Measurements from ENCODE around the gene CLBA1. TPM values are rescaled to one million over a fixed set of nuclear protein-coding genes. Genes with fewer than 3 reads are reported as not detected.

Gene CLBA1
- 8.5 and 8.8 TPM in 2 replicates for total RNA-seq

DNA sequence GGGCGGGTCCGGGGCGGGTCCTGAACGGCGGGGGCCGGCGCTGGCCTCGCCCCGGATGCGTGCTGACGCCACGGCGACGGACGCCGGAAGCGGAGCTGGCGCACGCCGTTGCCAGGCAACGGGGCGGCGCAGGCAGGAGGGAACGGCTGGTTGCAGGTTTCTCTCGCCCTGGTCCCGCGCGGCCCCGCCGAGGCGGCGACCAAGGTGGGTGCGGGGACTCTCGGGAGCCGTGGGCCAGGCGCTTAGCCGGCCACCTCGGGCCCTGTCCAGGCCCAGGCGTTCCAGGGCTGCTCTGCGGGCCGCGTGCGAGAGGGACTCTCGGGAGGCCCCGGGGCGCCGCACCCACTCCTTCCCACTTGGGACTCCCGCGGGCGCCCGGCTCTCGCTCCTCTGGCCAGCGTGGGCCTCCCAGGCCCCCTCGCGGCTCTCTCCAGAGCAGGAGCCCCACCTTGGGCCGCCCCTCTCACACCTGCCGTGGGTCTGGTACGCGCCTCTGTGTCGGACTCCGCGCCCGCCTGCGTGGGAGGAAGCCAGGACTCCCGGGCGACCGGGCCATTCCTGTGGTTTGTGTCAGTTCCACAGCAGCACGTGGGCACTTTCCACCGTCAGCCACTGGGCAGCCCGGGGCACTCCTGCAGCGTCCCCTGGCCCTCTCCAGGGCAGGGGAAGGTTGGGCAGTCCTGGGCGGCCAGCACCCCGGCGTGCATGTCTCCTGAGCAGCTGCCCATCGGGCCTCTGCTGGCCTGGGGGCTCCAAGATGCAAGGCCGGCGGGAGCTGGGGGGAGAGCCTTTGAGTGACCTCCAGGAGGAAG lies at the start of gene CLBA1:
Gene CLBA1 (plus strand): TSS at position 114 of the 812 bp plus-strand sequence. CDS start 644 bp downstream, at position 758.

DNA sequence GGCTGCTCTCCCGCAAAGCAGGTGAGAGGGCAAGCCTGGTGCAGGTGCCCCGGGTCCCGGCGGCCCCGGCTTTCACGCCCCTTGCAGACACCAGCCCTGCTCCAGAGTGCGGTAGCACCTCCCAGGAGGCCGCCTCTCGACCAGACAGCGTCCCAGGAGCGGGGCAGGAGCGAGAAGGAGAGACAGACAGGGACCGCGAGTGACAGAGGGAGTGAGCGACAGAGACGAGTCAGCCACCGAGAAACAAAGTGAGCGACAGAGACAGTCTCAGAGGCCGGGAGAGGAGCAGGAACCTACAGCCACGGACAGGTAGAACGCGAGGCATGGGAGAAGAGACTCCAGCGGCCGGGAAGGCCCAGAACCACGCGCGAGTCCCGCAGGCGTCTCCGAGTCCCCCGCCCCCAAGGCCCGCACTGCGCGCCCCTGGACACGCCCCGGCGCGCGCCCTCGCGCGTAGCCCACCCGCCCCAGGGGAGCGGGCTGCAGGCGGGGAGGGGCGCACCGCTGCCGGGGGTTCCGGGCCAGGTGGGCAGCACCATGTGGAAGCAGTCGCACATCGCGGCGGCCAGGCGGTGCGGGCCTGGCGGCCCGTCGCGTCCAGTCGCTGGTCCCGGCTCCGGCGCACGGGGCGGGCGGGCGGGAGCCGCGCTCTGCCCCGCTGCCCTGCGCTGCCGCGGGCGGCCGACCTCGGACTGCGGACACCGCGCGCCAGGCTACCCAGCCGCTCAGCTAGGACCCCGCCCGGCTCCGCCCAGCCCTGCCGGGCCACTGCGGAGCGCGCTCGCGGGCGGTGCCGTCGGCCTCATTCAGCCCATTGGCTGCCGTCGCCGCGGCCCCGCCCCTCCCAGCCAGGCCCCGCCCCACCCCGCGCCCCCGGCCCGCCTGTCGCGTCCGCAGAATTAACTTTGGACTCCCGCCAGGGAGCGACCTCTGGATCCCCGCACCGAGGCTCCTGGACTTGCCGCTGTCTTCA lies 7.6 kb upstream of the CLBA1 start, which contains the start of gene AHNAK2:
Gene AHNAK2 (minus strand): TSS at position 694 of the 973 bp plus-strand sequence. CDS start 137 bp downstream, at position 557.

GRCh38 chr14:105020815-105021655 lies 35.4 kb downstream of the CLBA1 start, which contains the start of gene CDCA4:
TSS of gene CDCA4 (minus strand) at chr14:105021083. CDS start at chr14:105011929, 9,154 bp downstream.

Other genes with a start within 250 kb of the CLBA1 start
- gene SIVA1, start 232.6 kb upstream of the CLBA1 start, total RNA-seq = 68.2 and 94.4 TPM in 2 replicates
- 158 and 182 TPM in 2 replicates for gene AKT1, start 190.0 kb upstream of the CLBA1 start, total RNA-seq
- 1.8 and 2.5 TPM in 2 replicates for gene ZBTB42, start 184.7 kb upstream of the CLBA1 start, total RNA-seq
- gene CEP170B, start 120.5 kb upstream of the CLBA1 start, total RNA-seq = 14.3 and 19.7 TPM in 2 replicates
- under 0.01 TPM in 2 replicates for gene PLD4, start 60.9 kb upstream of the CLBA1 start, total RNA-seq
- 136 and 164 TPM in 2 replicates for gene AHNAK2, start 7.4 kb upstream of the CLBA1 start, total RNA-seq
- 20.9 and 35.8 TPM in 2 replicates for gene CDCA4, start 35.3 kb downstream of the CLBA1 start, total RNA-seq
- gene GPR132, start 79.6 kb downstream of the CLBA1 start, total RNA-seq = under 0.01 TPM in 1 of 2 replicates, not detected in the other
- 0.37 and 0.59 TPM in 2 replicates for gene JAG2, start 183.0 kb downstream of the CLBA1 start, total RNA-seq
- 6.1 and 9.6 TPM in 2 replicates for gene NUDT14, start 195.5 kb downstream of the CLBA1 start, total RNA-seq

Measured in subcutaneous preadipocyte (primary cell).